Esophagus squamous epithelium (tissue), 5 donors: Measurements from ENCODE around the gene VPS26B. TPM values are rescaled to one million over a fixed set of nuclear protein-coding genes. Genes with fewer than 3 reads are reported as not detected.

Experiments used
- DNase-seq: peaks from one replicate; lab custom pipeline; 2025; lab: John Stamatoyannopoulos, UW
- H3K27ac ChIP-seq, 4 donors: fragments of 200-600 bp; sonication (generic); one replicate each; pipeline ENCODE4 v1.5.1; 2016 to 2019; ENCODE audit warnings: mild to moderate bottlenecking in 1 of 4
- H3K27me3 ChIP-seq, 4 donors: fragments of 200-600 bp; sonication (generic); 1 replicate in 3 of 4; 2 replicates in 1 of 4; pipeline versions ENCODE4 v1.5.1 to v1.6.0; 2017 to 2021; ENCODE audit warnings: antibody characterized with exemption in 1 of 4
- H3K36me3 ChIP-seq, 3 donors: fragments of 200-600 bp; sonication (generic); one replicate each; pipeline ENCODE4 v1.5.1; 2016 to 2019
- H3K4me1 ChIP-seq, 3 donors: fragments of 200-600 bp; sonication (generic); one replicate each; pipeline ENCODE4 v1.5.1; 2017 to 2019
- H3K4me3 ChIP-seq, 4 donors: fragments of 200-600 bp; sonication (generic); 1 replicate in 3 of 4; 2 replicates in 1 of 4; pipeline ENCODE4 v1.5.1; 2016 to 2019; ENCODE audit warnings: mild to moderate bottlenecking in 2 of 4, moderate library complexity in 1 of 4
- H3K9me3 ChIP-seq, 3 donors: fragments of 200-600 bp; sonication (generic); one replicate each; pipeline ENCODE4 v1.5.1; 2016 to 2019
- CTCF ChIP-seq, 6 experiments: fragments of 450-650 bp in 4 of 6; fragments of 200-600 bp in 2 of 6; sonication (generic) in 2 of 6; IDR thresholded peaks; one replicate each; pipeline ENCODE4 v1.5.1; 2016 to 2019; ENCODE audit warnings: antibody characterized with exemption in 6 of 6, mild to moderate bottlenecking in 4 of 6, moderate library complexity in 4 of 6
- POLR2A ChIP-seq, 4 donors: fragments of 450-650 bp; IDR thresholded peaks; one replicate each; pipeline ENCODE4 v1.6.1; 2017; ENCODE audit warnings: antibody characterized with exemption in 4 of 4, mild to moderate bottlenecking in 4 of 4, moderate library complexity in 3 of 4
- WGBS, 2 donors: methylation state at CpG; one replicate each; pipeline ENCODE4 v1.1.5; 2018; 5-methylcytosine and 5-hydroxymethylcytosine counted together
- intact Hi-C: fragments of 100-400 bp; cut with DNase I; formaldehyde crosslinking; loops from one replicate; pipeline ENCODE4 v1.15.0; 2022
- total RNA-seq, 4 donors: library from RNA; depleted of rRNA; stranded (reverse); fragments of >200 nt; gene quantifications; one replicate each; pipeline ENCODE4 v1.1.0, GENCODE V29; 2016
- donor health status: DM: yes; HTN: yes; CAD: no.

The VPS26B gene
- total RNA-seq, 4 donors from 2014 or later, result 25.2 to 30.7 (median 25.9) TPM

DNA sequence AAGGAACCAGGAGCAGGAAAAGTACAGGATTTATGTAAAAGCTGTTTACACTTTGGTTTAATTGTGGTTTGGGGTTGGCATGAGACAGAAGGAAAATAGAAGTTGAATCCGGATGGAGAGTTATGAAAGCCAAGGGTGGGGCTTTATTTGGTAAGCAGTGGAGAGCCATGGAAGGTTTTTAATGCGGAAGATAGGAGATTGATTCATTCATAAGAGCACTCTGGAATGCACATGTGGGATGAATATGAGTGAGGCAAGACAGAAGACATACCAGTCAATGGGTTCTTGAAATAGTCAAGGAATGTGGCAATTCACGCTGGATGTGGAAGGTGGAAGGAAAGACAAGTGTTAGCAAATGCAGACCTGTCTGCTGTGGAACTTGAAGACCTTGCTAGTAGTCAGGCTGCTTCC, 42.4 kb downstream of the VPS26B start:
- 18 to 28% methylated on average over 3 of the region's 3 CpGs for WGBS, 2 donors
- Histone ChIP-seq H3K9me3 (no peaks in the 10 kb centered on the region), H3K4me3 (no peak overlapping the region), H3K27ac (no peak overlapping the region), H3K27me3 (peaks cover 0 to 25% (median 0%) of the 10 kb centered on the region in 4 donors), H3K4me1 (peaks cover 0 to 5% (median 3%) of the 10 kb centered on the region in 3 donors), H3K36me3 (peaks cover 0 to 34% (median 8%) of the 10 kb centered on the region in 3 donors)
- no peak for TF ChIP-seq CTCF (IDR thresholded peaks at IDR 0.05)
- TF ChIP-seq POLR2A (IDR thresholded peaks at IDR 0.05), result no peak
- DNase-seq, result no peak
- intact Hi-C loops, result no loop called here

- no peak overlapping the region for H3K27ac ChIP-seq
- TF ChIP-seq POLR2A (IDR thresholded peaks at IDR 0.05) (no peak), CTCF (IDR thresholded peaks at IDR 0.05) (no peak)
- H3K36me3 ChIP-seq, result peaks cover 0 to 28% (median 3%) of the 10 kb centered on the region in 3 donors
- no peak overlapping the region for H3K4me3 ChIP-seq
- peaks cover 0 to 31% (median 0%) of the 10 kb centered on the region in 4 donors for H3K27me3 ChIP-seq
- intact Hi-C loops, result no loop called here
- no peak for DNase-seq
- WGBS, 2 donors, result 82 to 86% methylated on average over 5 of the region's 5 CpGs
- H3K9me3 ChIP-seq, result no peaks in the 10 kb centered on the region
- peaks cover 0 to 5% (median 3%) of the 10 kb centered on the region in 3 donors for H3K4me1 ChIP-seq
Observed at GRCh38 chr11:134267461-134267860, 43.0 kb downstream of the VPS26B start.

DNA sequence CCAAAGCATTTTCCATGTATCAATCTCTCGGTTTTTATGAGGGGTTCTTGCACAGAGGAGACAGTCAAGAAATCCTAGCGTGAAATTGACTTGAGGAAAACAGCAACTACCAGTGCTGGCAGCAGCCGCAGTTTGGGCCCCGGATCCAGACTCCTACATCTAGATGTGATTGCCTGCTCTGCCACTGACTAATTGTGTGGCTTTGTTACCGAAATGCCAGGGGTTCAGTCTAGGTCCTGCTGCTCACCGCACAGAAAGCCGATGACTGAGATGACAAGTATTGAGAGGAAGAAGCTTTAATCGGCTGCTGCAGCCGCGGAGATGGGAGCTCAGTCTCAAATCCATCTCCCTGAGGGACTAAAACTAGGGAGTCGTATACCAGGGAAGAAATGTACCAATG, 43.5 kb downstream of the VPS26B start:
- no peak for TF ChIP-seq POLR2A (IDR thresholded peaks at IDR 0.05)
- no peak for TF ChIP-seq CTCF (IDR thresholded peaks at IDR 0.05)
- WGBS, 2 donors, result 87 to 92% methylated on average over 10 to 11 of the region's 11 CpGs
- Histone ChIP-seq H3K4me1 (peaks cover 0 to 5% (median 3%) of the 10 kb centered on the region in 3 donors), H3K36me3 (peaks cover 0 to 23% (median 0%) of the 10 kb centered on the region in 3 donors), H3K27ac (no peak overlapping the region), H3K9me3 (no peaks in the 10 kb centered on the region), H3K27me3 (peaks cover 0 to 36% (median 0%) of the 10 kb centered on the region in 4 donors), H3K4me3 (no peak overlapping the region)
- intact Hi-C loops, result no loop called here
- DNase-seq, result no peak

DNA sequence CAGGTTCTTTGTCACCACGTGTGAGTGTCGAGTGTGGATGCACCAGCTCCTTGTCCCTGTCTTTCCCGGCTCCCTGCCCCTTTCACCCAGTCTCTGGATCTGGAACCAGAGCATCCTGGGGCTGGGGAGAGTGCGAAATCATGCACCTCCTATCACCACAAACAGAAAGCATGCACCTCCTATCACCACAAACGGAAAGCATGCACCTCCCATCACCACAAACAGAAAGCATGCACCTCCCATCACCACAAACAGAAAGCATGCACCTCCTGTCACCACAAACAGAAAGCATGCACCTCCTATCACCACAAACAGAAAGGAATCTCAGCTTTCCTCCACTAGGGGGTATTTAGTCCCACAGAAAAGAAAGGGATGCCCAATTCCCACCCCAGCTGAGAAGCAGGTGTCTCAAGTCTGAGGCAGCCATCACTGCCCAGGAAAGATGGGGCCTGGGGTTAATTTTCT, 45.8 kb downstream of the VPS26B start:
- WGBS, 2 donors, result 15 to 61% methylated on average over 3 to 4 of the region's 5 CpGs
- no peak for TF ChIP-seq POLR2A (IDR thresholded peaks at IDR 0.05)
- TF ChIP-seq CTCF (IDR thresholded peaks at IDR 0.05), result no peak
- Histone ChIP-seq H3K4me3 (no peak overlapping the region), H3K9me3 (no peaks in the 10 kb centered on the region), H3K4me1 (peaks cover 0 to 7% (median 3%) of the 10 kb centered on the region in 3 donors), H3K36me3 (peaks cover 0 to 3% (median 0%) of the 10 kb centered on the region in 3 donors), H3K27me3 (peaks cover 0 to 59% (median 4%) of the 10 kb centered on the region in 4 donors), H3K27ac (no peak overlapping the region)
- no peak for DNase-seq
- intact Hi-C loops, result no loop called here

GRCh38 chr11:134271978-134272377, 47.5 kb downstream of the VPS26B start:
- Histone ChIP-seq H3K36me3 (no peaks in the 10 kb centered on the region), H3K9me3 (no peaks in the 10 kb centered on the region), H3K27ac (no peak overlapping the region), H3K4me3 (no peak overlapping the region), H3K4me1 (peaks cover 14 to 19% (median 16%) of the 10 kb centered on the region in 3 donors), H3K27me3 (peaks cover 4 to 76% (median 14%) of the 10 kb centered on the region in 4 donors)
- no peak for DNase-seq
- WGBS, 2 donors, result 86 to 92% methylated on average over 4 of the region's 4 CpGs
- TF ChIP-seq POLR2A (IDR thresholded peaks at IDR 0.05) (no peak), CTCF (IDR thresholded peaks at IDR 0.05) (no peak)
- intact Hi-C loops, result no loop called here
